ENCODE measurements around the gene ZNFX1. TPM values are rescaled to one million over a fixed set of nuclear protein-coding genes. Genes with fewer than 3 reads are reported as not detected.

Gene ZNFX1
- total and polyA plus RNA-seq, 9 of the 15 experiments (the other 6 are each of a cell fraction or from before 2014, with no cell fraction given), result 3.8 to 13.8 (median 10.3) TPM

DNA sequence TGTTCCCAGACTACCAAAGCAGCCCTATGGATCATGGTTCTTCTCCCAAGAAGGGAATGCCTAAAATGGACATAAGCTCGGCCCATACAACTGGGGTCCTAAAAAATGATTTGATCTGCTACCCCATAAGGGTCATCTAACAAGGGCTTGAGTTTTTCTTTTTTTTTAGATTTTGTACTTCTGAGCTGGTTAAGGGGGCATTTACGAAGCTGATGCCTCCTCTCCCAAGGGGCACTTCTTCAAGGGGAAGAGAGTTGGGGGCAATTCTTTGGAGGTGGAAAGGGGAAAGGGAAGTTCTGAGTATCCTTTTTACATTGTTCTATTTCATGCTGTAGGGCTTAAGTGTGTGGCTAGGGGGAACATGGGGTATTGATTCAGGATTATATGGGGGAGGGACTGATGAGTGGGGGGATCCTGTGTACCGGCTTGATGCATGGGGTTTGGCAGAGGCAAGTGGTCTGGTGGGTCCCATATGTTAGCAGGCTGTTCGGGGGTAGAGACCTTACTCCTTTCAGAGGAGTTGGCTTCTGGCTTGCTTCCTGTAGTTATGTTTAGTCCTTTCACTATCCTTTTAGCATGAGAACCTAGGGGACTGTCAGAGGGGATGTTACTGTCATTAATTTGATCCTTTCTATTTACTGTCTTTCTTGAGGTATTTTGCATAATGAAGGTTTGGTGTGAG, 8.1 kb upstream of the ZNFX1 start (continued):
- TF ChIP-seq, protein P1, sequence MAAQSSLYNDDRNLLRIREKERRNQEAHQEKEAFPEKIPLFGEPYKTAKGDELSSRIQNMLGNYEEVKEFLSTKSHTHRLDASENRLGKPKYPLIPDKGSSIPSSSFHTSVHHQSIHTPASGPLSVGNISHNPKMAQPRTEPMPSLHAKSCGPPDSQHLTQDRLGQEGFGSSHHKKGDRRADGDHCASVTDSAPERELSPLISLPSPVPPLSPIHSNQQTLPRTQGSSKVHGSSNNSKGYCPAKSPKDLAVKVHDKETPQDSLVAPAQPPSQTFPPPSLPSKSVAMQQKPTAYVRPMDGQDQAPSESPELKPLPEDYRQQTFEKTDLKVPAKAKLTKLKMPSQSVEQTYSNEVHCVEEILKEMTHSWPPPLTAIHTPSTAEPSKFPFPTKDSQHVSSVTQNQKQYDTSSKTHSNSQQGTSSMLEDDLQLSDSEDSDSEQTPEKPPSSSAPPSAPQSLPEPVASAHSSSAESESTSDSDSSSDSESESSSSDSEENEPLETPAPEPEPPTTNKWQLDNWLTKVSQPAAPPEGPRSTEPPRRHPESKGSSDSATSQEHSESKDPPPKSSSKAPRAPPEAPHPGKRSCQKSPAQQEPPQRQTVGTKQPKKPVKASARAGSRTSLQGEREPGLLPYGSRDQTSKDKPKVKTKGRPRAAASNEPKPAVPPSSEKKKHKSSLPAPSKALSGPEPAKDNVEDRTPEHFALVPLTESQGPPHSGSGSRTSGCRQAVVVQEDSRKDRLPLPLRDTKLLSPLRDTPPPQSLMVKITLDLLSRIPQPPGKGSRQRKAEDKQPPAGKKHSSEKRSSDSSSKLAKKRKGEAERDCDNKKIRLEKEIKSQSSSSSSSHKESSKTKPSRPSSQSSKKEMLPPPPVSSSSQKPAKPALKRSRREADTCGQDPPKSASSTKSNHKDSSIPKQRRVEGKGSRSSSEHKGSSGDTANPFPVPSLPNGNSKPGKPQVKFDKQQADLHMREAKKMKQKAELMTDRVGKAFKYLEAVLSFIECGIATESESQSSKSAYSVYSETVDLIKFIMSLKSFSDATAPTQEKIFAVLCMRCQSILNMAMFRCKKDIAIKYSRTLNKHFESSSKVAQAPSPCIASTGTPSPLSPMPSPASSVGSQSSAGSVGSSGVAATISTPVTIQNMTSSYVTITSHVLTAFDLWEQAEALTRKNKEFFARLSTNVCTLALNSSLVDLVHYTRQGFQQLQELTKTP (IDR thresholded peaks at IDR 0.05; ENCODE audit: low read depth in 1 of 2, partially characterized antibody in 2 of 2), result no peak
- TF ChIP-seq ZNF274 (IDR thresholded peaks at IDR 0.05; ENCODE audit: borderline replicate concordance, low read depth, low read length) (no peak), MCM7 (IDR thresholded peaks at IDR 0.05) (no peak), TARDBP (IDR thresholded peaks at IDR 0.05) (no peak), NFRKB (IDR thresholded peaks at IDR 0.05; ENCODE audit: low read depth) (no peak), POLR2AphosphoS5 (IDR thresholded peaks at IDR 0.05; ENCODE audit: control insufficient read depth, insufficient read depth, low read depth, low read length) (peak; percentile 84), POLR2A (conservative IDR thresholded peaks at IDR 0.05) (peak; percentile 22), RBFOX2 (IDR thresholded peaks at IDR 0.05; ENCODE audit: low read depth, low read length) (0 out of 2 replicates have a peak, but pooled peaks have one; percentile 29), ZNF239 (CRISPR knock-in tag; IDR thresholded peaks at IDR 0.05) (no peak), MAFK (IDR thresholded peaks at IDR 0.05; ENCODE audit: low read length) (no peak), CHCHD3 (CRISPR knock-in tag; IDR thresholded peaks at IDR 0.05) (no peak), PRMT5 (CRISPR knock-in tag; IDR thresholded peaks at IDR 0.05) (no peak), ZNF253 (CRISPR knock-in tag; conservative IDR thresholded peaks at IDR 0.05) (no peak)
- TF ChIP-seq, protein P2, sequence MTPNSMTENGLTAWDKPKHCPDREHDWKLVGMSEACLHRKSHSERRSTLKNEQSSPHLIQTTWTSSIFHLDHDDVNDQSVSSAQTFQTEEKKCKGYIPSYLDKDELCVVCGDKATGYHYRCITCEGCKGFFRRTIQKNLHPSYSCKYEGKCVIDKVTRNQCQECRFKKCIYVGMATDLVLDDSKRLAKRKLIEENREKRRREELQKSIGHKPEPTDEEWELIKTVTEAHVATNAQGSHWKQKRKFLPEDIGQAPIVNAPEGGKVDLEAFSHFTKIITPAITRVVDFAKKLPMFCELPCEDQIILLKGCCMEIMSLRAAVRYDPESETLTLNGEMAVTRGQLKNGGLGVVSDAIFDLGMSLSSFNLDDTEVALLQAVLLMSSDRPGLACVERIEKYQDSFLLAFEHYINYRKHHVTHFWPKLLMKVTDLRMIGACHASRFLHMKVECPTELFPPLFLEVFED (CRISPR knock-in tag; conservative IDR thresholded peaks at IDR 0.05), result 0 out of 2 replicates have a peak, but pooled peaks have one; percentile 66
- TF ChIP-seq, protein P3, sequence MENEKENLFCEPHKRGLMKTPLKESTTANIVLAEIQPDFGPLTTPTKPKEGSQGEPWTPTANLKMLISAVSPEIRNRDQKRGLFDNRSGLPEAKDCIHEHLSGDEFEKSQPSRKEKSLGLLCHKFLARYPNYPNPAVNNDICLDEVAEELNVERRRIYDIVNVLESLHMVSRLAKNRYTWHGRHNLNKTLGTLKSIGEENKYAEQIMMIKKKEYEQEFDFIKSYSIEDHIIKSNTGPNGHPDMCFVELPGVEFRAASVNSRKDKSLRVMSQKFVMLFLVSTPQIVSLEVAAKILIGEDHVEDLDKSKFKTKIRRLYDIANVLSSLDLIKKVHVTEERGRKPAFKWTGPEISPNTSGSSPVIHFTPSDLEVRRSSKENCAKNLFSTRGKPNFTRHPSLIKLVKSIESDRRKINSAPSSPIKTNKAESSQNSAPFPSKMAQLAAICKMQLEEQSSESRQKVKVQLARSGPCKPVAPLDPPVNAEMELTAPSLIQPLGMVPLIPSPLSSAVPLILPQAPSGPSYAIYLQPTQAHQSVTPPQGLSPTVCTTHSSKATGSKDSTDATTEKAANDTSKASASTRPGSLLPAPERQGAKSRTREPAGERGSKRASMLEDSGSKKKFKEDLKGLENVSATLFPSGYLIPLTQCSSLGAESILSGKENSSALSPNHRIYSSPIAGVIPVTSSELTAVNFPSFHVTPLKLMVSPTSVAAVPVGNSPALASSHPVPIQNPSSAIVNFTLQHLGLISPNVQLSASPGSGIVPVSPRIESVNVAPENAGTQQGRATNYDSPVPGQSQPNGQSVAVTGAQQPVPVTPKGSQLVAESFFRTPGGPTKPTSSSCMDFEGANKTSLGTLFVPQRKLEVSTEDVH (IDR thresholded peaks at IDR 0.05; ENCODE audit: low read depth, partially characterized antibody), result no peak
- TF ChIP-seq, protein P4, sequence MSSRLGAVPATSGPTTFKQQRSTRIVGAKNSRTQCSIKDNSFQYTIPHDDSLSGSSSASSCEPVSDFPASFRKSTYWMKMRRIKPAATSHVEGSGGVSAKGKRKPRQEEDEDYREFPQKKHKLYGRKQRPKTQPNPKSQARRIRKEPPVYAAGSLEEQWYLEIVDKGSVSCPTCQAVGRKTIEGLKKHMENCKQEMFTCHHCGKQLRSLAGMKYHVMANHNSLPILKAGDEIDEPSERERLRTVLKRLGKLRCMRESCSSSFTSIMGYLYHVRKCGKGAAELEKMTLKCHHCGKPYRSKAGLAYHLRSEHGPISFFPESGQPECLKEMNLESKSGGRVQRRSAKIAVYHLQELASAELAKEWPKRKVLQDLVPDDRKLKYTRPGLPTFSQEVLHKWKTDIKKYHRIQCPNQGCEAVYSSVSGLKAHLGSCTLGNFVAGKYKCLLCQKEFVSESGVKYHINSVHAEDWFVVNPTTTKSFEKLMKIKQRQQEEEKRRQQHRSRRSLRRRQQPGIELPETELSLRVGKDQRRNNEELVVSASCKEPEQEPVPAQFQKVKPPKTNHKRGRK (tag; IDR thresholded peaks at IDR 0.05), result no peak
- TF ChIP-seq, protein P5, sequence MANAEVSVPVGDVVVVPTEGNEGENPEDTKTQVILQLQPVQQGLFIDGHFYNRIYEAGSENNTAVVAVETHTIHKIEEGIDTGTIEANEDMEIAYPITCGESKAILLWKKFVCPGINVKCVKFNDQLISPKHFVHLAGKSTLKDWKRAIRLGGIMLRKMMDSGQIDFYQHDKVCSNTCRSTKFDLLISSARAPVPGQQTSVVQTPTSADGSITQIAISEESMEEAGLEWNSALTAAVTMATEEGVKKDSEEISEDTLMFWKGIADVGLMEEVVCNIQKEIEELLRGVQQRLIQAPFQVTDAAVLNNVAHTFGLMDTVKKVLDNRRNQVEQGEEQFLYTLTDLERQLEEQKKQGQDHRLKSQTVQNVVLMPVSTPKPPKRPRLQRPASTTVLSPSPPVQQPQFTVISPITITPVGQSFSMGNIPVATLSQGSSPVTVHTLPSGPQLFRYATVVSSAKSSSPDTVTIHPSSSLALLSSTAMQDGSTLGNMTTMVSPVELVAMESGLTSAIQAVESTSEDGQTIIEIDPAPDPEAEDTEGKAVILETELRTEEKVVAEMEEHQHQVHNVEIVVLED (CRISPR knock-in tag; IDR thresholded peaks at IDR 0.05), result no peak
